ENCODE data around the gene TPRA1.
"Not testable (repeated sequence)": the region's sequence is repeated elsewhere in the genome, so short reads cannot be mapped to it uniquely, and the experiment has no call there.

TPRA1 gene

GRCh38 chr3:127614928-127615589, 24.5 kb upstream of the TPRA1 start:
- H3K27me3 ChIP-seq (ENCODE audit: control insufficient read depth, insufficient read depth, low read length): no peaks in the 10 kb centered on the region
- no peak overlapping the region for H3K4me3 ChIP-seq (ENCODE audit: low read length)
- H3K36me3 ChIP-seq (ENCODE audit: control insufficient read depth, low read depth, low read length): peaks cover 90% of the 10 kb centered on the region
- no peak overlapping the region for H3K9ac ChIP-seq (ENCODE audit: low read length)
- H3K27ac ChIP-seq (ENCODE audit: low read length): no peak overlapping the region
- no peaks in the 10 kb centered on the region for H3K4me1 ChIP-seq (ENCODE audit: control insufficient read depth, low read depth, low read length)
- H3K9me3 ChIP-seq (ENCODE audit: control insufficient read depth, low read depth, low read length): no peaks in the 10 kb centered on the region

DNA sequence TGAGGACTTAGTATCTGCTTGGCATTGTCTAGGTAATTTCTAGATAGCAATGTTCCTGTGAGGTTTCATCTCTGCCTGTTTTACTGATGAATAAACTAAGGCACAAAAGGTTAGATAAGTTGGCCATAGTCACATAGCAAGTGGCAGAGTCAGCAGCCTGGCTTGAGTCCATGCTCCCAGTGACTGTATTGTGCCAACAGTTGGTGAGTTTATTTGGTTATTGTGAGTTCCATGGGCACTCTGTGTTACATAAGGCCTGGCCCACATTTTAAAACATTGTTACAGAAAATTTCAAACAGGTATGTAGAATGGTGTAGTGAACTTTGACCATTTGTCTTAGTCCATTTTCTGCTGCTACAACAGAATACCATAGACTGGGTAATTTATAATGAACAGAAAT, 22.9 kb upstream of the TPRA1 start:
- Histone ChIP-seq H3K27me3 (ENCODE audit: control insufficient read depth, insufficient read depth, low read length) (no peaks in the 10 kb centered on the region), H3K27ac (ENCODE audit: low read length) (no peak overlapping the region), H3K4me3 (ENCODE audit: low read length) (no peak overlapping the region), H3K9ac (ENCODE audit: low read length) (no peak overlapping the region), H3K36me3 (ENCODE audit: control insufficient read depth, low read depth, low read length) (peaks cover 93% of the 10 kb centered on the region), H3K4me1 (ENCODE audit: control insufficient read depth, low read depth, low read length) (no peaks in the 10 kb centered on the region), H3K9me3 (ENCODE audit: control insufficient read depth, low read depth, low read length) (no peaks in the 10 kb centered on the region)

- Histone ChIP-seq H3K27ac (ENCODE audit: low read length) (no peak overlapping the region), H3K4me3 (ENCODE audit: low read length) (no peak overlapping the region), H3K9me3 (ENCODE audit: control insufficient read depth, low read depth, low read length) (no peaks in the 10 kb centered on the region), H3K27me3 (ENCODE audit: control insufficient read depth, insufficient read depth, low read length) (no peaks in the 10 kb centered on the region), H3K36me3 (ENCODE audit: control insufficient read depth, low read depth, low read length) (peaks cover 93% of the 10 kb centered on the region), H3K4me1 (ENCODE audit: control insufficient read depth, low read depth, low read length) (no peaks in the 10 kb centered on the region), H3K9ac (ENCODE audit: low read length) (no peak overlapping the region)
Measured at GRCh38 chr3:127612966-127613365, 22.4 kb upstream of the TPRA1 start.

- no peak overlapping the region for H3K27ac ChIP-seq (ENCODE audit: low read length)
- peaks cover 93% of the 10 kb centered on the region for H3K36me3 ChIP-seq (ENCODE audit: control insufficient read depth, low read depth, low read length)
- H3K9ac ChIP-seq (ENCODE audit: low read length): no peak overlapping the region
- H3K27me3 ChIP-seq (ENCODE audit: control insufficient read depth, insufficient read depth, low read length): no peaks in the 10 kb centered on the region
- H3K9me3 ChIP-seq (ENCODE audit: control insufficient read depth, low read depth, low read length): no peaks in the 10 kb centered on the region
- H3K4me1 ChIP-seq (ENCODE audit: control insufficient read depth, low read depth, low read length): no peaks in the 10 kb centered on the region
- H3K4me3 ChIP-seq (ENCODE audit: low read length): no peak overlapping the region
Measured at GRCh38 chr3:127611251-127611650, 20.7 kb upstream of the TPRA1 start.

GRCh38 chr3:127610105-127610504, 19.6 kb upstream of the TPRA1 start:
- Histone ChIP-seq H3K27ac (ENCODE audit: low read length) (no peak overlapping the region), H3K9ac (ENCODE audit: low read length) (no peak overlapping the region), H3K4me1 (ENCODE audit: control insufficient read depth, low read depth, low read length) (no peaks in the 10 kb centered on the region), H3K36me3 (ENCODE audit: control insufficient read depth, low read depth, low read length) (peaks cover 92% of the 10 kb centered on the region), H3K9me3 (ENCODE audit: control insufficient read depth, low read depth, low read length) (no peaks in the 10 kb centered on the region), H3K27me3 (ENCODE audit: control insufficient read depth, insufficient read depth, low read length) (no peaks in the 10 kb centered on the region), H3K4me3 (ENCODE audit: low read length) (no peak overlapping the region)

- no peak overlapping the region for H3K4me3 ChIP-seq (ENCODE audit: low read length)
- H3K9ac ChIP-seq (ENCODE audit: low read length): no peak overlapping the region
- peaks cover 92% of the 10 kb centered on the region for H3K36me3 ChIP-seq (ENCODE audit: control insufficient read depth, low read depth, low read length)
- no peaks in the 10 kb centered on the region for H3K27me3 ChIP-seq (ENCODE audit: control insufficient read depth, insufficient read depth, low read length)
- no peak overlapping the region for H3K27ac ChIP-seq (ENCODE audit: low read length)
- no peaks in the 10 kb centered on the region for H3K9me3 ChIP-seq (ENCODE audit: control insufficient read depth, low read depth, low read length)
- H3K4me1 ChIP-seq (ENCODE audit: control insufficient read depth, low read depth, low read length): no peaks in the 10 kb centered on the region
Measured at GRCh38 chr3:127608362-127608718, 17.8 kb upstream of the TPRA1 start.

DNA sequence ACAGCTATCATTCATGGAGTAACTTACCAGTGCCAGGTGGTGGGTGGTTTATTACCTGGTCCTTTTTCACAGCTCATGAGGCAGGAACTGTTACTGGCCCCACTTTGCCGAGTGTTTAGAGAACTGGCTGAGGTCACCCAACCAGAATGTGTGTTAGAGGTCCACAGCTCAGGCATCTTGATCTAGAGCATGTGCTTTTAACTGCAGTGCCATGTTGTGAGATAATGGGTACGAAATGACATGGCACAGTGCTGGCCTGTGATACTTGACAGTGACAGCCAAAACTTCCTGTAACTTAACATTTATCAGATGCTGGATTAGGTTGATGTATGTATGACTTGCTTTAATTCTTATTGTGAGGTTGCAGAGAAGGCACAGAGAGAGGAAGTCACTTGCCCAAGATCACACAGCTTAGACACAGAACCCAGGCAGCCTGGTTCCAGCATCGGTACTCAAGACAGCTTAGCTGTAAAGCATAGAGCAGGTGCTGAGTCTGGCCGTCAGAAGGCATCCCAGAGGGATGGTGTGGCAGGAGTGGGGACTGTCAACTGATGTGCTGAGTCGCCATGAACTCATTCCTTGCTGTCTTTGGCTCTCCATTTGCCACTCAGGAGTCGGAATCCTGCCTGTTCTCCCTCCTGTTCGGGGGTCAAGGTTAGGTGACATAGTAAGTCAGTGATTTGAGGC, 17.3 kb upstream of the TPRA1 start:
- Histone ChIP-seq H3K36me3 (ENCODE audit: control insufficient read depth, low read depth, low read length) (peaks cover 91% of the 10 kb centered on the region), H3K27me3 (ENCODE audit: control insufficient read depth, insufficient read depth, low read length) (no peaks in the 10 kb centered on the region), H3K4me1 (ENCODE audit: control insufficient read depth, low read depth, low read length) (no peaks in the 10 kb centered on the region), H3K9me3 (ENCODE audit: control insufficient read depth, low read depth, low read length) (no peaks in the 10 kb centered on the region), H3K9ac (ENCODE audit: low read length) (no peak overlapping the region), H3K4me3 (ENCODE audit: low read length) (no peak overlapping the region), H3K27ac (ENCODE audit: low read length) (no peak overlapping the region)

DNA sequence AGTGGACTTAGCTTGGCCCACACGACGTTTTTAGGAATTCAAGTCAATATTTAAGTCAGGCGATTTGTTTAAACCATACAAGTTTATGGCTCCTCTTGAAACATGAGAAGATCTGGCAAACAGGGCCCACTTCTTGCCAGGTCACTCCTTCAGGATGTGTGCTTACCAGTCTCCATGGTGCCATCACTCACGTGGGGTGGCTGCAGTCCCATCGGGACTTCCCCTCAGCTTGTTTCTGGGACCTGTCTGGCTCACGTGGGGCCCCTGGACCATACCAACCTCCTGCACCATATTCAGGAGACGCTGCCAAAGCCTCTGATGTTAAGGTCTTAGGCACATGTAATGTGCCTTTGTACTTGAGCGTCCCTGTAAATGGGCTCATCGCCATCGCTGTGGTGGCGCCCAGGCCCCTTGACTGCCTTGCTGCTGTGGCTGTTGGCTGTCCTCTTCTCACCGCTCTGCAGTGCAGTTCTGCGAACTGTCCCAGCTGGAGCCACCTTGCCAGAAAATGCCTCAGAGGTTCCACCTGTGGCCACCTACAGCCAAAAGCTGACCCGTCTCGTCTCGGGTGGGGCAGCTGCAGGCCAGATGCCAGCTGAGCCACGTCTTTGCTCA, 16.6 kb upstream of the TPRA1 start:
- no peak overlapping the region for H3K4me3 ChIP-seq (ENCODE audit: low read length)
- no peaks in the 10 kb centered on the region for H3K4me1 ChIP-seq (ENCODE audit: control insufficient read depth, low read depth, low read length)
- no peak overlapping the region for H3K27ac ChIP-seq (ENCODE audit: low read length)
- no peak overlapping the region for H3K9ac ChIP-seq (ENCODE audit: low read length)
- peaks cover 91% of the 10 kb centered on the region for H3K36me3 ChIP-seq (ENCODE audit: control insufficient read depth, low read depth, low read length)
- H3K9me3 ChIP-seq (ENCODE audit: control insufficient read depth, low read depth, low read length): no peaks in the 10 kb centered on the region
- H3K27me3 ChIP-seq (ENCODE audit: control insufficient read depth, insufficient read depth, low read length): no peaks in the 10 kb centered on the region

DNA sequence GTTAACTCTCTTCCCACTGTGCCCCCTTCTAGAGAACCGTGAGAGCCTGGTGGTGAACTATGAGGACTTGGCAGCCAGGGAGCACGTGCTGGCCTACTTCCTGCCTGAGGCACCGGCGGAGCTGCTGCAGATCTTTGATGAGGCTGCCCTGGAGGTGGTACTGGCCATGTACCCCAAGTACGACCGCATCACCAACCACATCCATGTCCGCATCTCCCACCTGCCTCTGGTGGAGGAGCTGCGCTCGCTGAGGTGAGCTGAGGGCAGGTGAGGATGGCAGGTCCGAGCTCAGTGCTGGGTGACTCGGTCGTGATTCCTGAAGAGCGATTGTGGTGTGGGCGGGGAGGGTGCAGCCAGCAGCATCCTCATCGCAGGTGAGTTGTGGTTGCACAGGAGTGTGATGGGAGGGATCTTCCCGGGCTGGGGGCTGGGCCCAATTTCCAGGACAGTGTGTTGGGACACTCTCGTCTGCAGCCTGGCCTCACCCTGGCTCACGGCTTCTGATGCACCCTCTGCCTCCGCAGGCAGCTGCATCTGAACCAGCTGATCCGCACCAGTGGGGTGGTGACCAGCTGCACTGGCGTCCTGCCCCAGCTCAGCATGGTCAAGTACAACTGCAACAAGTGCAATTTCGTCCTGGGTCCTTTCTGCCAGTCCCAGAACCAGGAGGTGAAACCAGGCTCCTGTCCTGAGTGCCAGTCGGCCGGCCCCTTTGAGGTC, 15.7 kb upstream of the TPRA1 start:
- H3K9ac ChIP-seq (ENCODE audit: low read length): no peak overlapping the region
- H3K27me3 ChIP-seq (ENCODE audit: control insufficient read depth, insufficient read depth, low read length): no peaks in the 10 kb centered on the region
- H3K27ac ChIP-seq (ENCODE audit: low read length): no peak overlapping the region
- no peak overlapping the region for H3K4me3 ChIP-seq (ENCODE audit: low read length)
- H3K9me3 ChIP-seq (ENCODE audit: control insufficient read depth, low read depth, low read length): no peaks in the 10 kb centered on the region
- no peaks in the 10 kb centered on the region for H3K4me1 ChIP-seq (ENCODE audit: control insufficient read depth, low read depth, low read length)
- peaks cover 96% of the 10 kb centered on the region for H3K36me3 ChIP-seq (ENCODE audit: control insufficient read depth, low read depth, low read length)

DNA sequence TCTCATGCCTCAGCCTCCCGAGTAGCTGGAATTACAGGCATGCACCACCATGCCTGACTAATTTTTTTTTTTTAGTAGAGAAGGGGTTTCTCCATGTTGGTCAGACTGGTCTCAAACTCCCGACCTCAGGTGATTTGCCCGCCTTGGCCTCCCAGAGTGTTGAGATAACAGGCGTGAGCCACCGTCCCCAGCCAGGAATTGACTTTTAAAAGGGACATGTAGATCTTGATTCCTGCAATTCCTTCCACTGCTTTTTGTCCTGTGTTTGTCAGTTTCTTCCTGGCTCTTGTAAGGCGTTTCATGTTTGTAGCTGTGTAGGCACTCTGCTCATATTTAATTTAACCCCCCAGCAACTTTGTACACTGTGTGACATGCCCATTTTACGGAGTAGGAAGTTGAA, 15.0 kb upstream of the TPRA1 start:
- H3K4me1 ChIP-seq (ENCODE audit: control insufficient read depth, low read depth, low read length); H3K4me3 ChIP-seq (ENCODE audit: low read length); H3K9ac ChIP-seq (ENCODE audit: low read length); H3K27ac ChIP-seq (ENCODE audit: low read length); H3K9me3 ChIP-seq (ENCODE audit: control insufficient read depth, low read depth, low read length); H3K27me3 ChIP-seq (ENCODE audit: control insufficient read depth, insufficient read depth, low read length): not testable (repeated sequence)
- peaks cover 96% of the 10 kb centered on the region for H3K36me3 ChIP-seq (ENCODE audit: control insufficient read depth, low read depth, low read length)

DNA sequence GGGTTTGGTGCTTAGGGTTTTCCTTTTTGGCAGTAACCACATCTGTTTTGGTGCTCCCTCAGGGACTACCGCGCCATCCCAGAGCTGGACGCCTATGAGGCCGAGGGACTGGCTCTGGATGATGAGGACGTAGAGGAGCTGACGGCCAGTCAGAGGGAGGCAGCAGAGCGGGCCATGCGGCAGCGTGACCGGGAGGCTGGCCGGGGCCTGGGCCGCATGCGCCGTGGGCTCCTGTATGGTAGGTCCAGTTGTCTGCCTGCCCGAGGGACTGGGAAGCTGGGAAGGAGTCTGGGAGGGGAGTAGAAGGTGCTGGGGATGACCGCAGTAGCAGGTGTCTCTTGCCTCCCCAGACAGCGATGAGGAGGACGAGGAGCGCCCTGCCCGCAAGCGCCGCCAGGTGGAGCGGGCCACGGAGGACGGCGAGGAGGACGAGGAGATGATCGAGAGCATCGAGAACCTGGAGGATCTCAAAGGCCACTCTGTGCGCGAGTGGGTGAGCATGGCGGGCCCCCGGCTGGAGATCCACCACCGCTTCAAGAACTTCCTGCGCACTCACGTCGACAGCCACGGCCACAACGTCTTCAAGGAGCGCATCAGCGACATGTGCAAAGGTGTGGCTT, 14.1 kb upstream of the TPRA1 start:
- peaks cover 2% of the 10 kb centered on the region for H3K4me1 ChIP-seq (ENCODE audit: control insufficient read depth, low read depth, low read length)
- H3K27me3 ChIP-seq (ENCODE audit: control insufficient read depth, insufficient read depth, low read length): no peaks in the 10 kb centered on the region
- no peak overlapping the region for H3K9ac ChIP-seq (ENCODE audit: low read length)
- no peak overlapping the region for H3K27ac ChIP-seq (ENCODE audit: low read length)
- H3K9me3 ChIP-seq (ENCODE audit: control insufficient read depth, low read depth, low read length): no peaks in the 10 kb centered on the region
- H3K36me3 ChIP-seq (ENCODE audit: control insufficient read depth, low read depth, low read length): peaks cover 98% of the 10 kb centered on the region
- no peak overlapping the region for H3K4me3 ChIP-seq (ENCODE audit: low read length)

Data from iPS-18a (cell line).